GM13976 (cell line): Measurements from ENCODE around the gene SPI1.

Source experiments
- DNase-seq: peaks from one replicate; pipeline ENCODE4 v3.0.0; 2012; ENCODE audit warnings: low spot score
- CTCF ChIP-seq: IDR thresholded peaks from 2 replicates; pipeline ENCODE4 v1.5.1; 2012; ENCODE audit warnings: borderline replicate concordance, mild to moderate bottlenecking; ENCODE audit not compliant: insufficient read depth; ENCODE audit errors: extremely low read depth, missing control alignments, control extremely low read depth
- in situ Hi-C: fragments of 300-500 bp; cut with MboI; formaldehyde crosslinking; loops from one replicate; pipeline ENCODE4 v1.12.0; 2022; ENCODE audit warnings: low sequenced_read_pairs, mixed read lengths, inconsistent platforms; ENCODE audit not compliant: unreplicated experiment

The SPI1 gene

GRCh38 chr11:47375546-47376085, 2.7 kb downstream of the SPI1 start:
- DNase-seq, result no peak
- in situ Hi-C loops, result no loop called here
- no peak for TF ChIP-seq CTCF

- no peak for TF ChIP-seq CTCF
- in situ Hi-C loops, result no loop called here
- no peak for DNase-seq
These were observed 3.3 kb downstream of the SPI1 start for GRCh38 chr11:47375020-47375419.

- in situ Hi-C loops, result no loop called here
- TF ChIP-seq CTCF, result no peak
- no peak for DNase-seq
These were observed 3.7 kb downstream of the SPI1 start for GRCh38 chr11:47374720-47375019.

- peak; percentile 92 for TF ChIP-seq CTCF
- in situ Hi-C loops, result no loop called here
- peak; percentile 86 for DNase-seq
These were observed 4.2 kb downstream of the SPI1 start for GRCh38 chr11:47373876-47374719.

GRCh38 chr11:47372422-47372821, 5.9 kb downstream of the SPI1 start:
- in situ Hi-C loops, result no loop called here
- no peak for TF ChIP-seq CTCF
- DNase-seq, result no peak

- no peak for TF ChIP-seq CTCF
- in situ Hi-C loops, result no loop called here
- no peak for DNase-seq
These were observed 8.7 kb downstream of the SPI1 start for GRCh38 chr11:47369676-47370075.

- DNase-seq, result no peak
- in situ Hi-C loops, result no loop called here
- no peak for TF ChIP-seq CTCF
These were observed 12.3 kb downstream of the SPI1 start for GRCh38 chr11:47366020-47366490.
